HL-60 (cell line): Measurements from ENCODE around the gene CEP78.

Source experiments
- DNase-seq, 2 experiments: peaks; one replicate each; pipeline ENCODE4 v3.0.0-alpha.2; 2010 to 2020; ENCODE audit warnings: low read depth in 1 of 2, low spot score in 1 of 2
- H3K27ac ChIP-seq: fragments of 250-450 bp; sonication (Bioruptor Pico); replicated peaks from 2 replicates; pipeline ENCODE4 v1.5.1; 2020; ENCODE audit warnings: mild to moderate bottlenecking, moderate library complexity
- H3K27me3 ChIP-seq: fragments of 250-450 bp; sonication (Bioruptor Pico); 2 replicates; pipeline ENCODE4 v1.5.1; 2021; ENCODE audit warnings: mild to moderate bottlenecking, moderate library complexity; ENCODE audit not compliant: insufficient read depth, poor library complexity, severe bottlenecking
- H3K4me3 ChIP-seq: replicated peaks from 2 replicates; pipeline ENCODE4 v1.5.1; 2011; ENCODE audit warnings: mild to moderate bottlenecking, control low read depth, low read length; ENCODE audit not compliant: insufficient read depth
- CTCF ChIP-seq: IDR thresholded peaks from one replicate; pipeline ENCODE4 v1.5.1; 2011; ENCODE audit warnings: low read length, control low read depth, inconsistent platforms; ENCODE audit not compliant: insufficient read depth
- GABPA ChIP-seq: IDR thresholded peaks from 2 replicates; pipeline ENCODE4 v1.6.1; 2012; ENCODE audit warnings: low read depth
- POLR2AphosphoS5 ChIP-seq: IDR thresholded peaks from 2 replicates; pipeline ENCODE4 v1.6.1; 2012; ENCODE audit warnings: low read depth
- REST ChIP-seq: IDR thresholded peaks from 2 replicates; pipeline ENCODE4 v1.6.1; 2012; ENCODE audit warnings: low read depth; ENCODE audit not compliant: insufficient replicate concordance
- SPI1 ChIP-seq: IDR thresholded peaks from 2 replicates; pipeline ENCODE4 v1.6.1; 2012; ENCODE audit warnings: low read depth, mild to moderate bottlenecking, borderline replicate concordance

The CEP78 gene

GRCh38 chr9:78304357-78304756 is 68.5 kb downstream of the CEP78 start:
- TF ChIP-seq REST (no peak), SPI1 (no peak), CTCF (no peak), POLR2AphosphoS5 (no peak), GABPA (no peak)
- no peak overlapping the region for H3K4me3 ChIP-seq
- no peaks in the 10 kb centered on the region for H3K27me3 ChIP-seq
- no peak for DNase-seq
- H3K27ac ChIP-seq, result no peak overlapping the region; the same call in 1 of the 2 replicates

GRCh38 chr9:78306222-78307076 is 70.6 kb downstream of the CEP78 start:
- DNase-seq, result no peak
- no peak overlapping the region for H3K4me3 ChIP-seq
- no peaks in the 10 kb centered on the region for H3K27me3 ChIP-seq
- TF ChIP-seq GABPA, result no peak
- TF ChIP-seq POLR2AphosphoS5, result no peak
- TF ChIP-seq CTCF, result no peak
- no peak for TF ChIP-seq SPI1
- no peak for TF ChIP-seq REST
- H3K27ac ChIP-seq, result no peak overlapping the region

- DNase-seq, result no peak
- H3K4me3 ChIP-seq, result no peak overlapping the region
- no peaks in the 10 kb centered on the region for H3K27me3 ChIP-seq
- H3K27ac ChIP-seq, result no peak overlapping the region
- no peak for TF ChIP-seq GABPA
- no peak for TF ChIP-seq CTCF
- TF ChIP-seq REST, result no peak
- no peak for TF ChIP-seq POLR2AphosphoS5
- TF ChIP-seq SPI1, result no peak
These were observed 71.5 kb downstream of the CEP78 start for GRCh38 chr9:78307360-78307759.
